IMR-90 (cell line): ENCODE measurements around the gene VPS50. TPM values are rescaled to one million over a fixed set of nuclear protein-coding genes. Genes with fewer than 3 reads are reported as not detected.
A peak's percentile ranks its signal among the peaks of the same experiment; 100 is the strongest.

ENCODE experiments used
- ATAC-seq: fragments of 200-7000 bp; cut with Tn5 transposase; 2 replicates; pipeline ENCODE4 v1.9.1; 2020; ENCODE audit warnings: low read depth, mild to moderate bottlenecking, moderate library complexity
- BruUV-seq: library from RNA; stranded (reverse); fragments of 400-500 nt; replicated peaks from 2 replicates; lab custom pipeline; 2021; lab: Mats Ljungman, UMichigan
- CTCF ChIA-PET: fragments of 300-600 bp; formaldehyde crosslinking; extraction: SDS; loops from one replicate; lab custom pipeline; 2021; ENCODE audit warnings: antibody characterized with exemption; lab: Yijun Ruan, JAX
- POLR2A ChIA-PET: fragments of 300-600 bp; sonication (Branson Sonifier 250); formaldehyde crosslinking; loops from one replicate; lab custom pipeline; 2022; ENCODE audit warnings: antibody characterized with exemption; ENCODE audit not compliant: unreplicated experiment; lab: Charles Lee
- DNase-seq: peaks from one replicate; pipeline ENCODE4 v3.0.0; 2013
- H2AFZ ChIP-seq: replicated peaks from 2 replicates; pipeline ENCODE3; 2013; ENCODE audit warnings: low read length, mild to moderate bottlenecking; ENCODE audit not compliant: poor library complexity
- H2AK5ac ChIP-seq: 2 replicates; pipeline ENCODE4 v1.6.1; 2013; ENCODE audit warnings: low read depth, low read length, inconsistent platforms
- H2AK9ac ChIP-seq: replicated peaks from 2 replicates; pipeline ENCODE3; 2013; ENCODE audit warnings: mild to moderate bottlenecking, low read depth, low read length, moderate library complexity; ENCODE audit not compliant: poor library complexity
- H2BK120ac ChIP-seq: 2 replicates; pipeline ENCODE4 v1.6.1; 2013; ENCODE audit warnings: low read depth, low read length, inconsistent platforms
- H2BK15ac ChIP-seq: 3 replicates; pipeline ENCODE4 v1.6.1; 2013; ENCODE audit warnings: low read depth, low read length, inconsistent platforms
- H2BK20ac ChIP-seq: 2 replicates; pipeline ENCODE4 v1.6.1; 2013; ENCODE audit warnings: low read depth, mild to moderate bottlenecking, inconsistent platforms, low read length, moderate library complexity
- H2BK5ac ChIP-seq: 2 replicates; pipeline ENCODE4 v1.6.1; 2013; ENCODE audit warnings: mild to moderate bottlenecking, low read depth, low read length, inconsistent platforms; ENCODE audit not compliant: poor library complexity, severe bottlenecking
- H3K14ac ChIP-seq: replicated peaks from 2 replicates; pipeline ENCODE4 v1.6.1; 2013; ENCODE audit warnings: low read depth, low read length, inconsistent platforms
- H3K18ac ChIP-seq: 2 replicates; pipeline ENCODE4 v1.6.1; 2013; ENCODE audit warnings: low read depth, low read length, control low read depth
- H3K23ac ChIP-seq: 2 replicates; pipeline ENCODE4 v1.6.1; 2013; ENCODE audit warnings: low read depth, low read length, inconsistent platforms
- H3K27ac ChIP-seq: 2 replicates; pipeline ENCODE4 v1.5.1; 2013; ENCODE audit warnings: mild to moderate bottlenecking, control low read depth, low read length; ENCODE audit not compliant: insufficient read depth
- H3K27me3 ChIP-seq: 2 replicates; pipeline ENCODE4 v1.6.1; 2013; ENCODE audit warnings: low read length; ENCODE audit not compliant: control insufficient read depth, insufficient read depth
- H3K36me3 ChIP-seq: 2 replicates; pipeline ENCODE4 v1.6.1; 2013; ENCODE audit warnings: low read length, mixed read lengths; ENCODE audit not compliant: control insufficient read depth, insufficient read depth
- H3K4ac ChIP-seq: 2 replicates; pipeline ENCODE4 v1.6.1; 2013; ENCODE audit warnings: low read depth, low read length, inconsistent platforms
- H3K4me1 ChIP-seq: 2 replicates; pipeline ENCODE4 v1.6.1; 2013; ENCODE audit warnings: low read length, mixed read lengths; ENCODE audit not compliant: control insufficient read depth, insufficient read depth
- H3K4me2 ChIP-seq: 2 replicates; pipeline ENCODE4 v1.6.1; 2013; ENCODE audit warnings: low read depth, mild to moderate bottlenecking, control low read depth, low read length, moderate library complexity
- H3K4me3 ChIP-seq: 2 replicates; pipeline ENCODE4 v1.5.1; 2013; ENCODE audit warnings: low read depth, mild to moderate bottlenecking, control low read depth, low read length, moderate library complexity; ENCODE audit not compliant: insufficient read depth
- H3K56ac ChIP-seq: 2 replicates; pipeline ENCODE4 v1.6.1; 2013; ENCODE audit warnings: low read length, inconsistent platforms; ENCODE audit not compliant: insufficient read depth; ENCODE audit errors: extremely low read depth
- H3K79me1 ChIP-seq, 2 experiments: 2 replicates each; pipeline ENCODE4 v1.6.1; 2013; ENCODE audit warnings: low read length in 2 of 2, inconsistent platforms in 1 of 2, low read depth in 1 of 2
- H3K9ac ChIP-seq: 2 replicates; pipeline ENCODE4 v1.6.1; 2013; ENCODE audit warnings: low read depth, low read length, control low read depth
- H3K9me1 ChIP-seq: 2 replicates; pipeline ENCODE4 v1.6.1; 2013; ENCODE audit warnings: low read length, inconsistent platforms; ENCODE audit not compliant: insufficient read depth
- H3K9me3 ChIP-seq: 2 replicates; pipeline ENCODE4 v1.6.1; 2013; ENCODE audit warnings: low read length; ENCODE audit not compliant: control insufficient read depth, insufficient read depth
- H4K20me1 ChIP-seq: 2 replicates; pipeline ENCODE4 v1.6.1; 2013; ENCODE audit warnings: low read length, inconsistent platforms; ENCODE audit not compliant: insufficient read depth
- H4K5ac ChIP-seq: 2 replicates; pipeline ENCODE4 v1.6.1; 2013; ENCODE audit warnings: mild to moderate bottlenecking, low read depth, low read length, control low read depth
- H4K8ac ChIP-seq, 2 experiments: 2 replicates each; pipeline ENCODE4 v1.6.1; 2013; ENCODE audit warnings: low read depth in 2 of 2, low read length in 2 of 2, control low read depth in 1 of 2, inconsistent platforms in 1 of 2
- H4K91ac ChIP-seq: 2 replicates; pipeline ENCODE4 v1.6.1; 2013; ENCODE audit warnings: low read depth, low read length, inconsistent platforms; ENCODE audit not compliant: insufficient read depth
- MAFK ChIP-seq: IDR thresholded peaks from 2 replicates; pipeline ENCODE4 v1.6.1; 2012; ENCODE audit warnings: low read depth, low read length, improper control_type of control experiment
- POLR2A ChIP-seq: IDR thresholded peaks from 2 replicates; pipeline ENCODE4 v1.6.1; 2012; ENCODE audit warnings: mild to moderate bottlenecking, low read depth, low read length
- RAD21 ChIP-seq: IDR thresholded peaks from 2 replicates; pipeline ENCODE4 v1.6.1; 2012; ENCODE audit warnings: low read length, improper control_type of control experiment
- SMC3 ChIP-seq: fragments of 150-350 bp; IDR thresholded peaks from 2 replicates; pipeline ENCODE4 v1.6.1; 2016; ENCODE audit warnings: low read depth, mild to moderate bottlenecking, antibody characterized with exemption, low read length, moderate library complexity
- WGBS, 2 experiments: methylation state at CpG; one replicate each; pipeline versions ENCODE4 v1.1.5 to v1.1.7; 2013; ENCODE audit warnings: missing lambda C conversion rate in 2 of 2; ENCODE audit not compliant: insufficient read length in 1 of 2; ENCODE audit errors: extremely low coverage in 2 of 2; 5-methylcytosine and 5-hydroxymethylcytosine counted together
- dilution Hi-C: fragments of 300-500 bp; cut with HindIII; formaldehyde crosslinking; loops from one replicate; pipeline ENCODE4 v1.14.3; 2018; ENCODE audit warnings: low sequenced_read_pairs; ENCODE audit not compliant: unreplicated experiment
- in situ Hi-C: fragments of 300-500 bp; cut with MboI; formaldehyde crosslinking; loops from 3 replicates; pipeline ENCODE4 v1.14.3; 2019; ENCODE audit warnings: low sequenced_read_pairs, inconsistent platforms, mixed read lengths
- intact Hi-C: fragments of 100-400 bp; cut with micrococcal nuclease; formaldehyde crosslinking; loops from 2 replicates; pipeline ENCODE4 v1.10.0; 2022
- polyA plus RNA-seq, 3 experiments: library from polyadenylated mRNA; depleted of rRNA; stranded (reverse); fragments of >200 nt; gene quantifications; 2 replicates each; pipeline ENCODE4 v1.2.3, GENCODE V29; 2012; ENCODE audit warnings: low replicate concordance in 1 of 3
- total RNA-seq: library from RNA; depleted of rRNA; stranded (reverse); fragments of >200 nt; gene quantifications from 2 replicates; pipeline ENCODE4 v1.2.3, GENCODE V29; 2012

VPS50 gene
- total and polyA plus RNA-seq, 2 of the 4 experiments (the other 2 are of a cell fraction), result 7.1 to 22.0 TPM

DNA sequence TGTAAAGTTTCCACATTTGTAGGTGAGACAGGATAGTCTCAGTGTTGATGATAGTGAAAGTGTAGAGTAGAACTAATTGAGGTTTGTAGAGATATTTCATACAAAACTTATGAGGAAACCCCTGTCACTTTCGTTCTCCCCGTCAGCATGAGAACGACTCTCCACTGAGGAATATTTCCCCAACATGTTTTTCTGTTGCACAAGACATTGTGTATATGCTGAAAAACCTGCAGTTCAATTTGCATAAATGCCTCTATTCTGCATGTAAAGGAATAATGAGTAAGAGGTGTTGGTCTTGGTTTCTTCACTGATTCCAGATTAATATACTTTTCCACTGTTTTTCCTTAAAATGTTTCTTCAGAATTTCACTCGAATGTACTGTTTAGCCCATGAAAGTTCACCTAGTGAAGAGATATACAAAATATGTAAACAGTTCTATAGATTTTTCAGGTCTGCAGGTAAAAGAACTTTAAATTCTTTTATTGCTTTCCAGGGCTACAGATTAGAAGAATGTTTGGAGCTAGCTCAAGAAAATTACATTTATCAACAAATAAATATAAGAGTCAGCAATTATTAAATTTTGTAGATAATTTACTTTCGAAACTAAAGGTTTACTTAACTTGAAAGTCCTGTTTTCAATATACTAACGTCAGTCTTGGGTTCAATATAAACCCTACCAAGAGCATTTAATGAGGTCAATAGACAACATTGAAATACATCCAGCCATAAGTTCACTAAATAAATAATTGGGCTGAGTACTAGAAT is 43.1 kb upstream of the VPS50 start:
- POLR2A ChIA-PET, result no interaction called here
- H3K9me1 ChIP-seq, result no peaks in the 10 kb centered on the region

More for the DNA sequence above, 43.1 kb upstream of the VPS50 start:
- Histone ChIP-seq H3K23ac (no peak overlapping the region), H3K4me3 (no peak overlapping the region), H3K36me3 (no peaks in the 10 kb centered on the region), H3K18ac (no peak overlapping the region), H3K56ac (no peak overlapping the region), H4K8ac (no peak overlapping the region), H4K91ac (no peak overlapping the region), H2BK120ac (no peak overlapping the region), H3K4ac (no peak overlapping the region), H3K9me3 (no peaks in the 10 kb centered on the region), H3K27ac (no peak overlapping the region), H3K27me3 (peaks cover 13% of the 10 kb centered on the region), H2BK5ac (no peak overlapping the region), H2AFZ (no peak overlapping the region), H2AK5ac (no peak overlapping the region), H3K9ac (no peak overlapping the region), H3K4me1 (no peaks in the 10 kb centered on the region), H3K4me2 (no peak overlapping the region), H2BK20ac (no peak overlapping the region), H4K20me1 (no peaks in the 10 kb centered on the region), H3K79me1 (no peaks in the 10 kb centered on the region), H3K14ac (no peak overlapping the region), H2AK9ac (no peak overlapping the region), H2BK15ac (no peak overlapping the region), H4K5ac (no peak overlapping the region)
- in situ Hi-C loops (no loop called here), intact Hi-C loops (loop anchor here (5.0 kb wide), 1 partner anchor 1017 kb away; no protein-coding TSS in a partner anchor), dilution Hi-C loops (no loop called here)
- CTCF ChIA-PET, result no interaction called here
- TF ChIP-seq RAD21, result no peak
- peak; percentile 54 for TF ChIP-seq MAFK
- TF ChIP-seq POLR2A, result no peak
- TF ChIP-seq SMC3, result no peak
- no peak for ATAC-seq
- no peak for DNase-seq
- BruUV-seq, result no TSS peak
- no CpG with 5 or more reads among the region's 6 CpGs for WGBS, 2 experiments
